ENCODE data around the gene MYO5C.
A peak's percentile ranks its signal among the peaks of the same experiment; 100 is the strongest.

Gene MYO5C

GRCh38 chr15:52295421-52296001 is at the start of gene MYO5C:
Gene MYO5C, minus strand, starts transcription at chr15:52295804. Its CDS starts 168 bp downstream, at chr15:52295636.
- DNase-seq, result peak in 37 of 42 donors; percentile 18 to 78 (median 52)
- intact Hi-C loops (cut with DNase I), result no loop called here

- intact Hi-C loops (cut with DNase I), result no loop called here
- no peak for DNase-seq
These were observed 49.0 kb upstream of the MYO5C start for GRCh38 chr15:52344592-52344991.

- no peak for DNase-seq
- intact Hi-C loops (cut with DNase I), result no loop called here
These were observed 48.2 kb upstream of the MYO5C start for GRCh38 chr15:52343831-52344230.

GRCh38 chr15:52340093-52340492 is 44.5 kb upstream of the MYO5C start:
- intact Hi-C loops (cut with DNase I), result no loop called here
- DNase-seq, result no peak

GRCh38 chr15:52338891-52339290 is 43.3 kb upstream of the MYO5C start:
- DNase-seq, result peak in 26 of 42 donors; percentile 33 to 81 (median 56)
- intact Hi-C loops (cut with DNase I), result loop anchor here (10.0 kb wide), 1 partner anchor 186 kb away; the partner anchor contains the start of gene MYO5A

- intact Hi-C loops (cut with DNase I), result loop anchor here (10.0 kb wide), 1 partner anchor 187 kb away; the partner anchor contains the start of gene MYO5A
- DNase-seq, result peak in 38 of 42 donors; percentile 25 to 91 (median 62)
These were observed 42.5 kb upstream of the MYO5C start for GRCh38 chr15:52338058-52338457.

GRCh38 chr15:52337198-52337853 is 41.7 kb upstream of the MYO5C start:
- intact Hi-C loops (cut with DNase I), result loop anchor here (10.0 kb wide), 1 partner anchor 187 kb away; the partner anchor contains the start of gene MYO5A

GRCh38 chr15:52336529-52336928 is 40.9 kb upstream of the MYO5C start:
- intact Hi-C loops (cut with DNase I), result loop anchor here (10.0 kb wide), 1 partner anchor 188 kb away; the partner anchor contains the start of gene MYO5A
- no peak for DNase-seq

More at GRCh38 chr15:52337198-52337853, 41.7 kb upstream of the MYO5C start:
- no peak for DNase-seq

GRCh38 chr15:52334491-52335160 is 39.0 kb upstream of the MYO5C start:
- DNase-seq, result no peak
- intact Hi-C loops (cut with DNase I), result loop anchor here (10.0 kb wide), 1 partner anchor 190 kb away; the partner anchor contains the start of gene MYO5A

- intact Hi-C loops (cut with DNase I), result loop anchor here (10.0 kb wide), 1 partner anchor 193 kb away; the partner anchor contains the start of gene MYO5A
- DNase-seq, result peak in 9 of 42 donors; percentile 28 to 70 (median 46)
These were observed 36.1 kb upstream of the MYO5C start for GRCh38 chr15:52331490-52332240.

- intact Hi-C loops (cut with DNase I), result loop anchor here (10.0 kb wide), 1 partner anchor 195 kb away; the partner anchor contains the start of gene MYO5A
- no peak for DNase-seq
These were observed 34.4 kb upstream of the MYO5C start for GRCh38 chr15:52329987-52330386.

- intact Hi-C loops (cut with DNase I), result no loop called here
- peak in 19 of 42 donors; percentile 38 to 76 (median 48) for DNase-seq
These were observed 33.5 kb upstream of the MYO5C start for GRCh38 chr15:52329150-52329549.

GRCh38 chr15:52328680-52329079 is 33.1 kb upstream of the MYO5C start:
- intact Hi-C loops (cut with DNase I), result no loop called here
- no peak for DNase-seq

GRCh38 chr15:52326756-52327155 is 31.2 kb upstream of the MYO5C start:
- intact Hi-C loops (cut with DNase I), result no loop called here
- DNase-seq, result peak in 9 of 42 donors; percentile 33 to 69 (median 45)

GRCh38 chr15:52324109-52324508 is 28.5 kb upstream of the MYO5C start:
- intact Hi-C loops (cut with DNase I), result no loop called here
- DNase-seq, result peak in 3 of 42 donors; percentile 27 to 59 (median 42)

- intact Hi-C loops (cut with DNase I), result no loop called here
- peak in 7 of 42 donors; percentile 33 to 55 (median 37) for DNase-seq
These were observed 23.3 kb upstream of the MYO5C start for GRCh38 chr15:52318729-52319500.

GRCh38 chr15:52317688-52318087 is 22.1 kb upstream of the MYO5C start:
- intact Hi-C loops (cut with DNase I), result no loop called here
- no peak for DNase-seq

- DNase-seq, result peak in 5 of 42 donors; percentile 26 to 55 (median 41)
- intact Hi-C loops (cut with DNase I), result no loop called here
These were observed 21.4 kb upstream of the MYO5C start for GRCh38 chr15:52317022-52317421.

All from head of caudate nucleus (tissue), 42 donors.